ENCODE results near the gene CBLB.

The CBLB gene

DNA sequence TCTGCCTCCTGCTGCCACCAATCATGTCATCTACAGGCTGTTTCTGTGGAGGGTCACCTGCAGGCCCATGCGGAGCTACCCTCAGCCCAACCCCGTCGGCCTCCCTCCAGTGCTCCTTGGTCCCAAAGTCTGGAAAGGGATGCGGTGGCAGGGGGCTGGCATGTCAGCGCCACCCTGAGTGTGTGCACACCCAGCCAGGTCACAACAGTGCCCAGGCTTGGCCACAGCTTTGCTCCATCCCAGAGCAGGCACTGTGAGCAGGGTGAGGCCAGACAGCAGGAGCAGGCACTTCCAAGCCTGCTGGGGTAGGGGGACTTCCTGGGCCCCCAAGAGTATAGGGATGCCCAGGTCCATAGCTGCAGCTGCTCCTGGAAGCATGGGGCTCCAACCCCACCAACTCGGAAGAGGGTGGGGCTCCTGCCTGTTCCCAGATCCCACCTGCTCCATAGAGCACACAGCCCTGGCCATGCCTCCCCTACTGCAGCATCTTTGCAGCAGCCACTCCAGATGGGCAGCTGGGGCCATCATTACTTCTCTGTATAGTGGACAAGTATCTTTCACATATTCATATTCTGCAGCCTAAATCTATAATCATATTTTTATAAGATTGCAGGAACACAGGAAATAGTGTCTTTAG lies 109.3 kb downstream of the CBLB start:
- H3K4me3 ChIP-seq (replicated peaks; ENCODE audit: low read depth, low read length) = no peak overlapping the region
- TF ChIP-seq, protein P1, sequence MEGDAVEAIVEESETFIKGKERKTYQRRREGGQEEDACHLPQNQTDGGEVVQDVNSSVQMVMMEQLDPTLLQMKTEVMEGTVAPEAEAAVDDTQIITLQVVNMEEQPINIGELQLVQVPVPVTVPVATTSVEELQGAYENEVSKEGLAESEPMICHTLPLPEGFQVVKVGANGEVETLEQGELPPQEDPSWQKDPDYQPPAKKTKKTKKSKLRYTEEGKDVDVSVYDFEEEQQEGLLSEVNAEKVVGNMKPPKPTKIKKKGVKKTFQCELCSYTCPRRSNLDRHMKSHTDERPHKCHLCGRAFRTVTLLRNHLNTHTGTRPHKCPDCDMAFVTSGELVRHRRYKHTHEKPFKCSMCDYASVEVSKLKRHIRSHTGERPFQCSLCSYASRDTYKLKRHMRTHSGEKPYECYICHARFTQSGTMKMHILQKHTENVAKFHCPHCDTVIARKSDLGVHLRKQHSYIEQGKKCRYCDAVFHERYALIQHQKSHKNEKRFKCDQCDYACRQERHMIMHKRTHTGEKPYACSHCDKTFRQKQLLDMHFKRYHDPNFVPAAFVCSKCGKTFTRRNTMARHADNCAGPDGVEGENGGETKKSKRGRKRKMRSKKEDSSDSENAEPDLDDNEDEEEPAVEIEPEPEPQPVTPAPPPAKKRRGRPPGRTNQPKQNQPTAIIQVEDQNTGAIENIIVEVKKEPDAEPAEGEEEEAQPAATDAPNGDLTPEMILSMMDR (IDR thresholded peaks at IDR 0.05; ENCODE audit: insufficient read depth, low read length, poor library complexity, severe bottlenecking) = no peak
- H3K27me3 ChIP-seq (replicated peaks; ENCODE audit: control insufficient read depth, insufficient read depth, low read length) = no peaks in the 10 kb centered on the region
- no peak for DNase-seq (ENCODE audit: extremely low read depth, insufficient read length)
- H3K36me3 ChIP-seq (ENCODE audit: control insufficient read depth, insufficient read depth, low read length) = no peaks in the 10 kb centered on the region; the same call in none of the 2 replicates

DNA sequence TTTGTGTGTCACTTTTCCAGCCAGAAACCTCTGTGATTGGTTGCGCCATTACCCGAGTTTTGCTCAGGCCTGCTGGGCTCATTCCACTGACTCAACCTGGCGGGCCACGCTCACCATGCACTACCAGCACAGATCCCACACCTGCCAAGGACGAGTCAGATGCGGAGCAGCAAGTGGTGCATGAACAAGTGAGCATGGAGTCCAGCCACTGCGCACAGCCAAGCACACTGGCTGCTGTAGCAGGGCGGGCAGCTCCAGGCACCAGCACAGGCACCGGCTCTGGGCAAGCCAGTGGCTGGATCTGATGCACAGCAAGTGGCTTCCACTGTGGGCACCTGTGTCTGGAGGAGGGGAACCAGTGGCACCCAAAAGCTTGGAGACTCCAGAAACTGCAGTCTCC lies 110.4 kb downstream of the CBLB start:
- Histone ChIP-seq H3K27me3 (replicated peaks; ENCODE audit: control insufficient read depth, insufficient read depth, low read length) (no peaks in the 10 kb centered on the region), H3K36me3 (ENCODE audit: control insufficient read depth, insufficient read depth, low read length) (no peaks in the 10 kb centered on the region; the same call in 1 of the 2 replicates), H3K4me3 (replicated peaks; ENCODE audit: low read depth, low read length) (no peak overlapping the region)
- TF ChIP-seq, protein P1 (IDR thresholded peaks at IDR 0.05; ENCODE audit: insufficient read depth, low read length, poor library complexity, severe bottlenecking) = no peak
- no peak for DNase-seq (ENCODE audit: extremely low read depth, insufficient read length)

DNA sequence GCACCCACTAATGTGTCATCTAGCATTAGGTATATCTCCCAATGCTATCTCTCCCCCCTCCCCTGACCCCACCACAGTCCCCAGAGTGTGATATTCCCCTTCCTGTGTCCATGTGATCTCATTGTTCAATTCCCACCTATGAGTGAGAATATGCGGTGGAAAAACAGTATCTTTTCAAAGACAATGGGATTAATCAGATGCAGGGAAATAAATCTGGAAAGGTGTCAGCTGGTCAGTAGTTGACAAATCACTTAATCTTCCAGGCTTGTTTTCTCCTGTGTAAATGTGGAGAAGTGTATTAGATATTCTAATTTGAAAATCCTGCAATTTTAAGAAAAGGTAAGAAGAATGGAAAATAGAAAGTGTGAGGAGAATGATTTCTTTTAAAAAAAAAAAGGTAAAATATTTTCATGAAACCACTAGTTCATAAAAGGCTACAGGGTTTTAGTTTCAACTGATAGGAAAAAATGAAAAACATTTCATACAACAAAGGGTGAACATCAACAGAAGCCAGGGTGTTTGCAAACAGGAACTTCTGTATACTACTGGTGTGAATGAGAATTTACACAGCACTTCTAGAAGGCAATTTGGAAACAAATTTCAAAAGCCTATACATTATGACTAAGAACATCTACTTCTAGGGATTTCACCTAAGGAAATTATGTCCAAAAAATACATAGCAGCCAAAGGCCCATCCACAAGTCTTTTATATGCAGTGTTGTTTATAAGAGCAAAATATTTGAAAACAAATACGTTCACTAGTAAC lies 113.5 kb downstream of the CBLB start:
- DNase-seq (ENCODE audit: extremely low read depth, insufficient read length) = no peak
- TF ChIP-seq, protein P1 (IDR thresholded peaks at IDR 0.05; ENCODE audit: insufficient read depth, low read length, poor library complexity, severe bottlenecking) = no peak
- no peaks in the 10 kb centered on the region; the same call in 1 of the 2 replicates for H3K36me3 ChIP-seq (ENCODE audit: control insufficient read depth, insufficient read depth, low read length)
- no peak overlapping the region for H3K4me3 ChIP-seq (replicated peaks; ENCODE audit: low read depth, low read length)
- H3K27me3 ChIP-seq (replicated peaks; ENCODE audit: control insufficient read depth, insufficient read depth, low read length) = no peaks in the 10 kb centered on the region

DNA sequence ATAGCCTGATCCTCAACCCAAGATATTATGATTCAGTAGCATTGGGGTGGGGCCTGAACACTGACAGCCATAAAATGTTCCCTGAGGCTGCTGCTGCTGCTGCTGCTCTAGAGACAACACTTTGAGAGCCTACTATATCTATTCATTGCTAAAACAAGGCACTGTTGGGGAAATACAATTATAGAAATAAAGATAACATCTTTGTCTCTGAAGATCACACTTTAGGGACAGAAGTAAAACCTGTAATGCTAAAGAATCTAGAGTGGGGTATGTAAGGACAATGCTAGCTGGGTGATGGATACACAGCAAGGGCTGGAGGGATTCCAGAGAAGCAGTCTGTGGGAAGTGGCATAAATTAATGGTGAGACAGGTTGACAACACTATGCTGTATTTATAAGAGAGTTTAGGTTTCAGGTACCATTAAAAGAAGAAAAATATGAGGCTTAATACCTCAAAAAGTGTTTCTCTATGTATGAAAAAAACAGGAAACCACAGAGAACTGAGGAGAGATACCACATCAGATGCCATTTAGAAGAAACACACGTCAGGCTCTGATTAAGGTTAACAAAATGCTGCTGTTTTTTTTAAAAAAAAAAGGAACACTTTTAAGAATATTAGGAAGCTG lies 115.9 kb downstream of the CBLB start:
- no peaks in the 10 kb centered on the region for H3K36me3 ChIP-seq (ENCODE audit: control insufficient read depth, insufficient read depth, low read length)
- DNase-seq (ENCODE audit: extremely low read depth, insufficient read length) = no peak
- no peak overlapping the region for H3K4me3 ChIP-seq (replicated peaks; ENCODE audit: low read depth, low read length)
- no peaks in the 10 kb centered on the region for H3K27me3 ChIP-seq (replicated peaks; ENCODE audit: control insufficient read depth, insufficient read depth, low read length)
- TF ChIP-seq, protein P1 (IDR thresholded peaks at IDR 0.05; ENCODE audit: insufficient read depth, low read length, poor library complexity, severe bottlenecking) = no peak

DNA sequence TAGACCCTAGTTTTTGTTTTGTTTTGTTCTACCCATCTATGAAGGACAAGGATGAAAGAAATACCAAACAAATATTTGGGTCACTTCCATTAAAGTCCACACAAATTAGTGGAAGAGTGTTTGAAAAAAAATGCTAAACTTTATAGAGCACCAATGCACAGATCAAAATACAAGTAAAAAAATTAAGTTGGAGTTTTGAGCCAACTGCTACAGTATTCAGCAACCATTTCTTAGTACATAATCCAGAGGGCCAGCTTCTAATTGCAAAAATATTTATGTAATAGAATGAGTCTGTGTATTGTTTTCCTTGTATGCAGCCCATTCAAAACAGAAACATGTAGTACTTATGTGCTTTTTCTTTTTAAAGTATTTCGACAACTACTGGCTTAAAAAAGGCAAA lies 121.1 kb downstream of the CBLB start:
- H3K36me3 ChIP-seq (ENCODE audit: control insufficient read depth, insufficient read depth, low read length) = no peaks in the 10 kb centered on the region; the same call in none of the 2 replicates
- TF ChIP-seq, protein P1 (IDR thresholded peaks at IDR 0.05; ENCODE audit: insufficient read depth, low read length, poor library complexity, severe bottlenecking) = no peak
- H3K4me3 ChIP-seq (replicated peaks; ENCODE audit: low read depth, low read length) = no peak overlapping the region
- DNase-seq (ENCODE audit: extremely low read depth, insufficient read length) = no peak
- H3K27me3 ChIP-seq (replicated peaks; ENCODE audit: control insufficient read depth, insufficient read depth, low read length) = no peaks in the 10 kb centered on the region

Measured in GM06990 (cell line).